ENCODE data around the gene SLC6A9.

SLC6A9 gene

GRCh38 chr1:44002165-44002564 is 29.1 kb downstream of the SLC6A9 start:
- no peak for TF ChIP-seq CTCF (IDR thresholded peaks at IDR 0.05; ENCODE audit: low read depth, low read length)
- DNase-seq (ENCODE audit: extremely low read depth, low read depth): no peak

GRCh38 chr1:44000122-44000665 is 31.1 kb downstream of the SLC6A9 start:
- DNase-seq (ENCODE audit: extremely low read depth, low read depth): no peak
- TF ChIP-seq CTCF (IDR thresholded peaks at IDR 0.05; ENCODE audit: low read depth, low read length): no peak

GRCh38 chr1:43999455-43999854 is 31.8 kb downstream of the SLC6A9 start:
- TF ChIP-seq CTCF (IDR thresholded peaks at IDR 0.05; ENCODE audit: low read depth, low read length): no peak
- no peak for DNase-seq (ENCODE audit: extremely low read depth, low read depth)

- no peak for TF ChIP-seq CTCF (IDR thresholded peaks at IDR 0.05; ENCODE audit: low read depth, low read length)
- DNase-seq (ENCODE audit: extremely low read depth, low read depth): no peak
Observed at GRCh38 chr1:43998000-43998378, 33.3 kb downstream of the SLC6A9 start.

GRCh38 chr1:43997295-43997999 is 33.8 kb downstream of the SLC6A9 start:
- DNase-seq (ENCODE audit: extremely low read depth, low read depth): no peak
- no peak for TF ChIP-seq CTCF (IDR thresholded peaks at IDR 0.05; ENCODE audit: low read depth, low read length)

GRCh38 chr1:43996733-43997115 is 34.5 kb downstream of the SLC6A9 start:
- no peak for DNase-seq (ENCODE audit: extremely low read depth, low read depth)
- TF ChIP-seq CTCF (IDR thresholded peaks at IDR 0.05; ENCODE audit: low read depth, low read length): no peak

- DNase-seq (ENCODE audit: extremely low read depth, low read depth): no peak
- no peak for TF ChIP-seq CTCF (IDR thresholded peaks at IDR 0.05; ENCODE audit: low read depth, low read length)
Observed at GRCh38 chr1:43995984-43996732, 35.1 kb downstream of the SLC6A9 start.
